Measurements from ENCODE around the gene CIBAR2. TPM values are rescaled to one million over a fixed set of nuclear protein-coding genes. Genes with fewer than 3 reads are reported as not detected.

Gene CIBAR2
- total RNA-seq: not detected in 2 replicates

GRCh38 chr16:85112364-85112763 is at the start of gene CIBAR2:
TSS of gene CIBAR2 (minus strand) at chr16:85112472. CDS start at chr16:85112352, 120 bp downstream.

Other genes starting within 250 kb of the CIBAR2 start
- gene ZDHHC7, start 100.9 kb downstream of the CIBAR2 start, total RNA-seq: 76.6 and 98.9 TPM in 2 replicates
- gene KIAA0513, start 84.7 kb downstream of the CIBAR2 start, total RNA-seq: 7.6 and 9.6 TPM in 2 replicates

All from placental pericyte (primary cell).